ENCODE results near the gene WFDC1.

- no peak for TF ChIP-seq CTCF (IDR thresholded peaks at IDR 0.05)
- TF ChIP-seq REST (IDR thresholded peaks at IDR 0.05; ENCODE audit: insufficient read depth in 1 of 2, low read depth in 2 of 2, low read length in 1 of 2) = no peak
- TF ChIP-seq POLR2AphosphoS5 (IDR thresholded peaks at IDR 0.05; ENCODE audit: low read depth, low read length) = no peak
Observed at GRCh38 chr16:84267380-84267779, 27.3 kb upstream of the WFDC1 start.

All from Panc1 (cell line).